Endothelial cell of umbilical vein (primary cell): ENCODE measurements around the gene DMAC2L. TPM values are rescaled to one million over a fixed set of nuclear protein-coding genes. Genes with fewer than 3 reads are reported as not detected.

Experiments
- BruUV-seq: library from RNA; stranded (reverse); fragments of 400-500 nt; replicated peaks from 2 replicates; lab custom pipeline; 2021; lab: Mats Ljungman, UMichigan
- CTCF ChIA-PET: fragments of 300-600, 350-600 bp; sonication (Branson Sonifier 250); formaldehyde crosslinking; loops from one replicate; lab custom pipeline; 2021; ENCODE audit warnings: antibody characterized with exemption, inconsistent platforms; lab: Charles Lee
- POLR2A ChIA-PET: fragments of 300-600, 350-600 bp; sonication (Branson Sonifier 250); formaldehyde crosslinking; loops from one replicate; lab custom pipeline; 2021; ENCODE audit warnings: antibody characterized with exemption, inconsistent platforms; lab: Charles Lee
- DNase-seq: peaks from one replicate; pipeline ENCODE4 v3.0.0-alpha.2; 2011; ENCODE audit warnings: low read depth, low spot score
- FAIRE-seq: peaks from 2 replicates; lab custom pipeline; 2011; peaks lifted over from hg19 to GRCh38; lab: Jason Lieb, UNC
- H2AFZ ChIP-seq: 2 replicates; pipeline ENCODE4 v1.6.0; 2012; ENCODE audit warnings: low read depth, low read length, control low read depth, inconsistent platforms
- H3K27ac ChIP-seq: 2 replicates; pipeline ENCODE4 v1.5.1; 2011; ENCODE audit warnings: low read depth, mild to moderate bottlenecking, control low read depth, low read length, moderate library complexity; ENCODE audit not compliant: insufficient read depth
- H3K27me3 ChIP-seq, 2 experiments: 2 replicates each; pipeline versions ENCODE4 v1.6.0 to v1.6.1; 2011; ENCODE audit warnings: low read length in 2 of 2, mixed read lengths in 1 of 2; ENCODE audit not compliant: control insufficient read depth in 2 of 2, insufficient read depth in 2 of 2
- H3K36me3 ChIP-seq, 2 experiments: 2 replicates in 1 of 2; 3 replicates in 1 of 2; pipeline ENCODE4 v1.5.1; 2011; ENCODE audit warnings: low read length in 2 of 2, mild to moderate bottlenecking in 1 of 2, moderate library complexity in 1 of 2; ENCODE audit not compliant: control insufficient read depth in 2 of 2, insufficient read depth in 2 of 2; ENCODE audit errors: extremely low read depth in 1 of 2
- H3K4me1 ChIP-seq: 3 replicates; pipeline ENCODE4 v1.5.1; 2011; ENCODE audit warnings: mild to moderate bottlenecking, low read length; ENCODE audit not compliant: control insufficient read depth, insufficient read depth; ENCODE audit errors: extremely low read depth
- H3K4me2 ChIP-seq: 2 replicates; pipeline ENCODE4 v1.6.1; 2011; ENCODE audit warnings: low read length, control low read depth, mixed read lengths; ENCODE audit not compliant: insufficient read depth
- H3K4me3 ChIP-seq, 3 experiments: fragments of 200-600 bp in 1 of 3; sonication (generic), shearing (Covaris generic) in 1 of 3; replicated peaks in 1 of 3; 2 replicates each; pipeline ENCODE4 v1.5.1; 2011 to 2016; ENCODE audit warnings: control low read depth in 3 of 3, low read length in 3 of 3, mild to moderate bottlenecking in 2 of 3, inconsistent platforms in 1 of 3, low read depth in 1 of 3, moderate library complexity in 1 of 3; ENCODE audit not compliant: insufficient read depth in 1 of 3
- H3K79me2 ChIP-seq: 2 replicates; pipeline ENCODE4 v1.6.0; 2012; ENCODE audit warnings: low read length, inconsistent platforms; ENCODE audit not compliant: control insufficient read depth, insufficient read depth
- H3K9ac ChIP-seq: replicated peaks from 2 replicates; pipeline ENCODE3; 2011; ENCODE audit warnings: low read length, control low read depth; ENCODE audit not compliant: insufficient read depth; ENCODE audit errors: extremely low read depth
- H3K9me1 ChIP-seq: replicated peaks from 3 replicates; pipeline ENCODE4 v1.6.0; 2011; ENCODE audit warnings: mild to moderate bottlenecking, low read length; ENCODE audit not compliant: control insufficient read depth, insufficient read depth; ENCODE audit errors: extremely low read depth
- H3K9me3 ChIP-seq: replicated peaks from 2 replicates; pipeline ENCODE4 v1.5.1; 2012; ENCODE audit warnings: low read length, inconsistent platforms; ENCODE audit not compliant: control insufficient read depth, insufficient read depth
- H4K20me1 ChIP-seq: replicated peaks from 2 replicates; pipeline ENCODE3; 2011; ENCODE audit warnings: mild to moderate bottlenecking, low read length; ENCODE audit not compliant: control insufficient read depth, insufficient read depth; ENCODE audit errors: extremely low read depth
- EZH2 ChIP-seq: IDR thresholded peaks from 2 replicates; pipeline ENCODE4 v1.6.1; 2012; ENCODE audit warnings: borderline replicate concordance, low read depth, mild to moderate bottlenecking, moderate library complexity, low read length, inconsistent platforms; ENCODE audit not compliant: severe bottlenecking
- FOS ChIP-seq: IDR thresholded peaks from 2 replicates; pipeline ENCODE4 v1.6.1; 2011; ENCODE audit warnings: mild to moderate bottlenecking, low read length, moderate library complexity, borderline replicate concordance; ENCODE audit not compliant: insufficient read depth
- GATA2 ChIP-seq: IDR thresholded peaks from 2 replicates; pipeline ENCODE4 v1.7.0; 2011; ENCODE audit warnings: low read depth, mild to moderate bottlenecking, moderate library complexity, mixed read lengths, low read length; ENCODE audit not compliant: insufficient read length, insufficient read depth
- MAX ChIP-seq: IDR thresholded peaks from 2 replicates; pipeline ENCODE4 v1.6.1; 2011; ENCODE audit not compliant: insufficient read depth, insufficient read length
- MYC ChIP-seq: IDR thresholded peaks from one replicate; pipeline ENCODE4 v1.6.1; 2011; ENCODE audit warnings: mild to moderate bottlenecking, low read depth, low read length
- POLR2A ChIP-seq: IDR thresholded peaks from 2 replicates; pipeline ENCODE4 v1.6.1; 2012; ENCODE audit warnings: low read depth, mild to moderate bottlenecking, control low read depth, low read length
- POLR2AphosphoS5 ChIP-seq: IDR thresholded peaks from 2 replicates; pipeline ENCODE4 v1.6.1; 2012; ENCODE audit warnings: low read depth, mild to moderate bottlenecking, control low read depth, low read length, moderate library complexity; ENCODE audit not compliant: insufficient read depth
- dilution Hi-C: fragments of 300-500 bp; cut with MboI; formaldehyde crosslinking; loops from one replicate; pipeline ENCODE4 v1.15.0; 2019; ENCODE audit warnings: low sequenced_read_pairs; ENCODE audit not compliant: extremely low pct_ligation_motif_present
- intact Hi-C: fragments of 100-400 bp; cut with micrococcal nuclease; formaldehyde crosslinking; loops from one replicate; pipeline ENCODE4 v1.10.0; 2022
- polyA plus RNA-seq, 4 experiments: library from polyadenylated mRNA; depleted of rRNA in 3 of 4; stranded (reverse) in 3 of 4; unstranded in 1 of 4; fragments of >200 nt; gene quantifications; 2 replicates each; pipeline versions ENCODE4 v1.2.1 to v1.2.3, GENCODE V29; 2011 to 2012; ENCODE audit warnings: missing spikeins in 1 of 4
- total RNA-seq: library from RNA; stranded (reverse); gene quantifications from 2 replicates; pipeline ENCODE4 v1.2.3, GENCODE V29; 2021
- TF ChIP-seq, protein P1 (sequence below), 2 donors: IDR thresholded peaks; 1 replicate in 1 of 2; 2 replicates in 1 of 2; pipeline ENCODE4 v1.5.1; 2011; ENCODE audit warnings: low read length in 2 of 2, mild to moderate bottlenecking in 2 of 2, moderate library complexity in 2 of 2, control low read depth in 1 of 2, inconsistent platforms in 1 of 2, low read depth in 1 of 2; ENCODE audit not compliant: insufficient read depth in 1 of 2; ENCODE audit errors: extremely low read depth in 1 of 2

The DMAC2L gene
- total and polyA plus RNA-seq, 2 donors (not counting 3 experiments of a cell fraction or from before 2014, with no cell fraction given): 13.9 to 19.2 TPM

DNA sequence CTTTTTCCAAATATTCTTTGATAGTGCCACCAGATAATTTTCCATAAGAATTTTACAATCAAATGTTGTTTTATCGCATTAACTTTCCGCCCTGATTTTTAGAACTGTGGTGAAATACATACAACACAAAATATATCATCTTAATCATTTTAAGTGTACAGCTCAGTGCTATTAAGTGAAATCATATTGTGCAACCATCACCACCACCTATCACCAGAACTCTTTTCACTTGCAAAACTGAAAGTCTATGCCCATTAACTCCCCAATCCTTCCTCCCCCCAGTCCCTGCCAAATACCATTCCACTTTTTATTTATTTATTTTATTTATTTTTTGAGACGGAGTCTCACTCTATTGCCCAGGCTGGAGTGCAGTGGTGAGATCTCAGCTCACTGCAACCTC is 48.0 kb downstream of the DMAC2L start:
- Histone ChIP-seq H3K9ac (no peak overlapping the region), H3K9me1 (no peaks in the 10 kb centered on the region), H3K36me3 (no peaks in the 10 kb centered on the region), H2AFZ (no peak overlapping the region), H3K27ac (no peak overlapping the region), H4K20me1 (no peaks in the 10 kb centered on the region), H3K27me3 (no peaks in the 10 kb centered on the region), H3K79me2 (no peaks in the 10 kb centered on the region), H3K4me3 (no peak overlapping the region), H3K9me3 (no peaks in the 10 kb centered on the region), H3K4me1 (peaks cover 12% of the 10 kb centered on the region), H3K4me2 (no peak overlapping the region)
- ChIA-PET CTCF (interaction anchor here (1.1 to 1.4 kb wide), 2 partner anchors 16 to 39 kb away, joined by 3 read pairs; no protein-coding TSS in a partner anchor), POLR2A (interaction anchor here (0.6 kb wide), 1 partner anchor 11 kb away, joined by 3 read pairs; no protein-coding TSS in a partner anchor)
- dilution Hi-C loops: no loop called here
- FAIRE-seq (no peak), DNase-seq (no peak)
- BruUV-seq: no TSS peak
- no peak for TF ChIP-seq MYC
- TF ChIP-seq POLR2AphosphoS5: no peak
- TF ChIP-seq, protein P1, sequence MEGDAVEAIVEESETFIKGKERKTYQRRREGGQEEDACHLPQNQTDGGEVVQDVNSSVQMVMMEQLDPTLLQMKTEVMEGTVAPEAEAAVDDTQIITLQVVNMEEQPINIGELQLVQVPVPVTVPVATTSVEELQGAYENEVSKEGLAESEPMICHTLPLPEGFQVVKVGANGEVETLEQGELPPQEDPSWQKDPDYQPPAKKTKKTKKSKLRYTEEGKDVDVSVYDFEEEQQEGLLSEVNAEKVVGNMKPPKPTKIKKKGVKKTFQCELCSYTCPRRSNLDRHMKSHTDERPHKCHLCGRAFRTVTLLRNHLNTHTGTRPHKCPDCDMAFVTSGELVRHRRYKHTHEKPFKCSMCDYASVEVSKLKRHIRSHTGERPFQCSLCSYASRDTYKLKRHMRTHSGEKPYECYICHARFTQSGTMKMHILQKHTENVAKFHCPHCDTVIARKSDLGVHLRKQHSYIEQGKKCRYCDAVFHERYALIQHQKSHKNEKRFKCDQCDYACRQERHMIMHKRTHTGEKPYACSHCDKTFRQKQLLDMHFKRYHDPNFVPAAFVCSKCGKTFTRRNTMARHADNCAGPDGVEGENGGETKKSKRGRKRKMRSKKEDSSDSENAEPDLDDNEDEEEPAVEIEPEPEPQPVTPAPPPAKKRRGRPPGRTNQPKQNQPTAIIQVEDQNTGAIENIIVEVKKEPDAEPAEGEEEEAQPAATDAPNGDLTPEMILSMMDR (IDR thresholded peaks at IDR 0.05; ENCODE audit: extremely low read depth in 1 of 2, insufficient read depth in 1 of 2, low read depth in 1 of 2, low read length in 2 of 2): no peak
- TF ChIP-seq MAX: no peak
- no peak for TF ChIP-seq GATA2
- no peak for TF ChIP-seq EZH2
- TF ChIP-seq POLR2A: no peak
- TF ChIP-seq FOS: no peak
- intact Hi-C loops: no loop called here
